SK-N-SH (cell line): Measurements from ENCODE around the gene CDC26.

Experiments
- CTCF ChIP-seq: fragments of 200-600 bp; sonication (generic); IDR thresholded peaks from 2 replicates; pipeline ENCODE4 v1.6.1; 2017; ENCODE audit warnings: antibody characterized with exemption, mild to moderate bottlenecking, moderate library complexity
- EZH2phosphoT487 ChIP-seq: fragments of 200-600 bp; sonication (generic); IDR thresholded peaks from 2 replicates; pipeline ENCODE4 v1.6.1; 2017; ENCODE audit warnings: low read depth, mixed run types, mild to moderate bottlenecking, antibody characterized with exemption, moderate library complexity, borderline replicate concordance
- FOXM1 ChIP-seq: IDR thresholded peaks from 2 replicates; pipeline ENCODE4 v1.4.0; 2012; ENCODE audit warnings: low read depth, mild to moderate bottlenecking
- RCOR1 ChIP-seq: fragments of 150-350 bp; IDR thresholded peaks from 2 replicates; pipeline ENCODE4 v1.6.1; 2017; ENCODE audit warnings: antibody characterized with exemption, low read length

- TF ChIP-seq EZH2phosphoT487, result no peak
- no peak for TF ChIP-seq RCOR1
- no peak for TF ChIP-seq CTCF
- no peak for TF ChIP-seq FOXM1
Observed at GRCh38 chr9:113267911-113268566, 7.3 kb downstream of the CDC26 start.
